ENCODE measurements around the gene CERS1. TPM values are rescaled to one million over a fixed set of nuclear protein-coding genes. Genes with fewer than 3 reads are reported as not detected.

The CERS1 gene
- total and polyA plus RNA-seq, 2 experiments from 2014 or later: 0.38 to 0.54 TPM

DNA sequence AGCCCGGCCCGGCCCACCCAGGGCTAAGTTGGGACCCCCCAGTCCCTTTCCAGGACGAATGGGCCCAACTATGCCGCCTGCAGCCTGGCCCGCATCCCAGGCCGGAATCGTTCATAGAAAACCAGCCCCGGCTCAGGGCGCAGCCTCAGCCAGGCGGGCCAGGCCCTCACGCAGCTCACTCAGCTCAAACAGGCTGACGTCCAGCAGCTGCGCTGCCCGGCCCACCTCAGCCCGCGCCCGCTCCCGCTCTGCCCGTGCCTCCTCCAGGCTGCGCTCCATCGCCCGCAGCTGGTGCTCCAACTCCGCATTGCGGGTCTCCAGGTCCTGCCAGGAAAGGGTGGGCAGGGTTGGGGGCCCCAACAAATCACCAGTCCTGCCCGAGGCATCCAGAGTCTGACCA is 33.4 kb upstream of the CERS1 start:
- peaks cover 12% of the 10 kb centered on the region; the same call in 1 of the 2 replicates for H3K36me3 ChIP-seq (ENCODE audit: low read depth)
- 91% methylated on average over 19 to 25 of the region's 25 CpGs for WGBS, 2 experiments (ENCODE audit: low coverage in 1 of 2, low lambda C conversion rate in 2 of 2, missing lambda C conversion rate in 2 of 2)
- peaks cover 16% of the 10 kb centered on the region; the same call in 1 of the 2 replicates for H3F3A ChIP-seq (ENCODE audit: insufficient read depth)

GRCh38 chr19:18928018-18928805 is 32.3 kb upstream of the CERS1 start:
- H4K20me1 ChIP-seq (ENCODE audit: insufficient read depth): no peaks in the 10 kb centered on the region
- no peak overlapping the region for H2AFZ ChIP-seq
- no peaks in the 10 kb centered on the region for H3K9me3 ChIP-seq (ENCODE audit: low read depth)
- peaks cover 9% of the 10 kb centered on the region; the same call in 1 of the 2 replicates for H3K36me3 ChIP-seq (ENCODE audit: low read depth)
- no peak overlapping the region for H3K9ac ChIP-seq
- H3K4me2 ChIP-seq (ENCODE audit: unreplicated experiment): no peak overlapping the region
- no peak overlapping the region for H3K27ac ChIP-seq
- WGBS, 2 experiments (ENCODE audit: low coverage in 1 of 2, low lambda C conversion rate in 2 of 2, missing lambda C conversion rate in 2 of 2): 90 to 92% methylated on average over 18 to 25 of the region's 26 CpGs
- H3K79me2 ChIP-seq (ENCODE audit: insufficient read depth): no peaks in the 10 kb centered on the region
- no peak overlapping the region for H3K4me3 ChIP-seq
- DNase-seq: no peak
- no peaks in the 10 kb centered on the region for H3K9me2 ChIP-seq (ENCODE audit: insufficient read depth)
- H3K4me1 ChIP-seq (ENCODE audit: insufficient read depth): no peaks in the 10 kb centered on the region
- in situ Hi-C loops (cut with MboI): no loop called here
- H3K27me3 ChIP-seq (replicated peaks; ENCODE audit: insufficient read depth): no peaks in the 10 kb centered on the region
- no peak for TF ChIP-seq EZH2 (IDR thresholded peaks at IDR 0.05; ENCODE audit: insufficient read depth, poor library complexity, severe bottlenecking)
- no peak for TF ChIP-seq EZH2phosphoT487 (IDR thresholded peaks at IDR 0.05; ENCODE audit: insufficient read depth, low read depth)
- peaks cover 15% of the 10 kb centered on the region; the same call in 1 of the 2 replicates for H3F3A ChIP-seq (ENCODE audit: insufficient read depth)

More for the DNA sequence above, 33.4 kb upstream of the CERS1 start:
- no peaks in the 10 kb centered on the region for H3K27me3 ChIP-seq (replicated peaks; ENCODE audit: insufficient read depth)
- DNase-seq: no peak
- no peak overlapping the region for H3K4me3 ChIP-seq
- no peaks in the 10 kb centered on the region for H3K79me2 ChIP-seq (ENCODE audit: insufficient read depth)
- no peak overlapping the region for H3K27ac ChIP-seq
- no peaks in the 10 kb centered on the region for H3K4me1 ChIP-seq (ENCODE audit: insufficient read depth)
- H3K9ac ChIP-seq: no peak overlapping the region
- in situ Hi-C loops (cut with MboI): no loop called here
- H3K9me3 ChIP-seq (ENCODE audit: low read depth): no peaks in the 10 kb centered on the region
- TF ChIP-seq EZH2phosphoT487 (IDR thresholded peaks at IDR 0.05; ENCODE audit: insufficient read depth, low read depth) (no peak), EZH2 (IDR thresholded peaks at IDR 0.05; ENCODE audit: insufficient read depth, poor library complexity, severe bottlenecking) (no peak)
- no peak overlapping the region for H3K4me2 ChIP-seq (ENCODE audit: unreplicated experiment)
- H3K9me2 ChIP-seq (ENCODE audit: insufficient read depth): no peaks in the 10 kb centered on the region
- no peaks in the 10 kb centered on the region for H4K20me1 ChIP-seq (ENCODE audit: insufficient read depth)
- H2AFZ ChIP-seq: no peak overlapping the region

- Histone ChIP-seq H3K27me3 (replicated peaks; ENCODE audit: insufficient read depth) (no peaks in the 10 kb centered on the region), H3K9me3 (ENCODE audit: low read depth) (no peaks in the 10 kb centered on the region), H3K36me3 (ENCODE audit: low read depth) (no peaks in the 10 kb centered on the region; the same call in 1 of the 2 replicates), H3K9ac (no peak overlapping the region), H3F3A (ENCODE audit: insufficient read depth) (peaks cover 11% of the 10 kb centered on the region; the same call in 1 of the 2 replicates), H3K9me2 (ENCODE audit: insufficient read depth) (no peaks in the 10 kb centered on the region), H3K4me3 (no peak overlapping the region), H3K79me2 (ENCODE audit: insufficient read depth) (peaks cover 23% of the 10 kb centered on the region), H3K4me1 (ENCODE audit: insufficient read depth) (peaks cover 11% of the 10 kb centered on the region), H2AFZ (no peak overlapping the region), H3K4me2 (ENCODE audit: unreplicated experiment) (no peak overlapping the region), H4K20me1 (ENCODE audit: insufficient read depth) (no peaks in the 10 kb centered on the region), H3K27ac (no peak overlapping the region)
- no peak for DNase-seq
- WGBS, 2 experiments (ENCODE audit: low coverage in 1 of 2, low lambda C conversion rate in 2 of 2, missing lambda C conversion rate in 2 of 2): 96% methylated on average over 13 to 14 of the region's 15 CpGs
- TF ChIP-seq EZH2phosphoT487 (IDR thresholded peaks at IDR 0.05; ENCODE audit: insufficient read depth, low read depth) (no peak), EZH2 (IDR thresholded peaks at IDR 0.05; ENCODE audit: insufficient read depth, poor library complexity, severe bottlenecking) (no peak)
- in situ Hi-C loops (cut with MboI): no loop called here
These were observed 28.8 kb upstream of the CERS1 start for GRCh38 chr19:18924684-18925213.

- H3K27me3 ChIP-seq (replicated peaks; ENCODE audit: insufficient read depth): no peaks in the 10 kb centered on the region
- H4K20me1 ChIP-seq (ENCODE audit: insufficient read depth): no peaks in the 10 kb centered on the region
- no peak overlapping the region for H3K27ac ChIP-seq
- peaks cover 18% of the 10 kb centered on the region for H3F3A ChIP-seq (ENCODE audit: insufficient read depth)
- TF ChIP-seq EZH2 (IDR thresholded peaks at IDR 0.05; ENCODE audit: insufficient read depth, poor library complexity, severe bottlenecking) (no peak), EZH2phosphoT487 (IDR thresholded peaks at IDR 0.05; ENCODE audit: insufficient read depth, low read depth) (no peak)
- H3K79me2 ChIP-seq (ENCODE audit: insufficient read depth): peaks cover 39% of the 10 kb centered on the region
- H3K4me1 ChIP-seq (ENCODE audit: insufficient read depth): peaks cover 18% of the 10 kb centered on the region
- H3K4me3 ChIP-seq: no peak overlapping the region
- H2AFZ ChIP-seq: no peak overlapping the region
- H3K9ac ChIP-seq: no peak overlapping the region
- no peak for DNase-seq
- H3K36me3 ChIP-seq (ENCODE audit: low read depth): no peaks in the 10 kb centered on the region; the same call in 1 of the 2 replicates
- no peaks in the 10 kb centered on the region for H3K9me2 ChIP-seq (ENCODE audit: insufficient read depth)
- no peaks in the 10 kb centered on the region for H3K9me3 ChIP-seq (ENCODE audit: low read depth)
- no peak overlapping the region for H3K4me2 ChIP-seq (ENCODE audit: unreplicated experiment)
- WGBS, 2 experiments (ENCODE audit: low coverage in 1 of 2, low lambda C conversion rate in 2 of 2, missing lambda C conversion rate in 2 of 2): 83% methylated on average over 28 to 29 of the region's 29 CpGs
- in situ Hi-C loops (cut with MboI): no loop called here
These were observed 26.4 kb upstream of the CERS1 start for GRCh38 chr19:18922228-18922985.
